Fibroblast of the aortic adventitia (primary cell): ENCODE data around the gene HNRNPLL. TPM values are rescaled to one million over a fixed set of nuclear protein-coding genes. Genes with fewer than 3 reads are reported as not detected.

Experiments
- DNase-seq: peaks from one replicate; pipeline ENCODE4 v3.0.0-alpha.2; 2010; ENCODE audit warnings: low read depth
- H3K4me3 ChIP-seq: 2 replicates; pipeline ENCODE4 v1.5.1; 2011; ENCODE audit warnings: low read depth, mild to moderate bottlenecking, control low read depth, low read length, moderate library complexity
- CTCF ChIP-seq: IDR thresholded peaks from 2 replicates; pipeline ENCODE4 v1.5.1; 2011; ENCODE audit warnings: mild to moderate bottlenecking, low read length, control low read depth, inconsistent platforms; ENCODE audit not compliant: insufficient read depth
- total RNA-seq: library from RNA; depleted of rRNA; stranded (reverse); fragments of >200 nt; gene quantifications from 2 replicates; pipeline ENCODE4 v1.2.3, GENCODE V29; 2012; ENCODE audit warnings: low replicate concordance

Gene HNRNPLL
- total RNA-seq, 1 donor = 45.0 TPM

GRCh38 chr2:38631976-38632375 is 29.2 kb upstream of the HNRNPLL start:
- no peak overlapping the region for H3K4me3 ChIP-seq
- no peak for DNase-seq
- TF ChIP-seq CTCF = no peak

GRCh38 chr2:38629684-38630083 is 27.0 kb upstream of the HNRNPLL start:
- no peak overlapping the region for H3K4me3 ChIP-seq
- DNase-seq = peak; percentile 24
- no peak for TF ChIP-seq CTCF

- TF ChIP-seq CTCF = no peak
These were observed 24.7 kb upstream of the HNRNPLL start for GRCh38 chr2:38627391-38627790.

GRCh38 chr2:38626326-38627035 is 23.8 kb upstream of the HNRNPLL start:
- no peak overlapping the region for H3K4me3 ChIP-seq
- no peak for TF ChIP-seq CTCF
- DNase-seq = no peak

More at GRCh38 chr2:38627391-38627790, 24.7 kb upstream of the HNRNPLL start:
- H3K4me3 ChIP-seq = no peak overlapping the region
- DNase-seq = no peak

- H3K4me3 ChIP-seq = no peak overlapping the region
- DNase-seq = no peak
- TF ChIP-seq CTCF = no peak
These were observed 19.5 kb upstream of the HNRNPLL start for GRCh38 chr2:38622210-38622609.

- no peak for DNase-seq
- H3K4me3 ChIP-seq = no peak overlapping the region
- no peak for TF ChIP-seq CTCF
These were observed 18.3 kb upstream of the HNRNPLL start for GRCh38 chr2:38621018-38621417.

- no peak for TF ChIP-seq CTCF
- peak; percentile 84 for DNase-seq
- H3K4me3 ChIP-seq = no peak overlapping the region
These were observed 17.7 kb upstream of the HNRNPLL start for GRCh38 chr2:38620282-38620977.
